A549 (cell line): ENCODE measurements around the gene ARHGEF11. TPM values are rescaled to one million over a fixed set of nuclear protein-coding genes. Genes with fewer than 3 reads are reported as not detected.
A peak's percentile ranks its signal among the peaks of the same experiment; 100 is the strongest.

Source experiments
- ATAC-seq, 2 experiments: fragments of 200-7000 bp in 1 of 2; fragments of >200 bp in 1 of 2; cut with Nextera tagmentation in 1 of 2; cut with Tn5 transposase in 1 of 2; 3 replicates each; pipeline versions ENCODE4 v1.8.0 to v1.9.1; 2018 to 2020; ENCODE audit warnings: mild to moderate bottlenecking in 1 of 2, moderate library complexity in 1 of 2
- CTCF ChIA-PET: fragments of 300-600 bp; sonication (Branson Sonifier 250); formaldehyde crosslinking; extraction: SDS; loops from one replicate; lab custom pipeline; 2021; ENCODE audit warnings: antibody characterized with exemption, inconsistent platforms; lab: Yijun Ruan, JAX
- POLR2A ChIA-PET: fragments of 350-600 bp; formaldehyde crosslinking; extraction: SDS; loops from one replicate; lab custom pipeline; 2021; ENCODE audit warnings: antibody characterized with exemption, inconsistent platforms; lab: Yijun Ruan, JAX
- DNase-seq, 2 experiments: peaks; one replicate each; pipeline versions ENCODE4 v3.0.0 to v3.0.0-alpha.2; 2011 to 2016; ENCODE audit warnings: low read depth in 1 of 2, low spot score in 1 of 2
- FAIRE-seq: peaks from 2 replicates; lab custom pipeline; 2011; peaks lifted over from hg19 to GRCh38; lab: Jason Lieb, UNC
- H3K27ac ChIP-seq, 2 experiments: fragments of >200 bp; sonication (Bioruptor Twin); formaldehyde crosslinking; 3 replicates each; pipeline ENCODE4 v1.5.1; 2016 to 2017
- H3K4me1 ChIP-seq: fragments of >200 bp; sonication (Bioruptor Twin); formaldehyde crosslinking; 3 replicates; pipeline ENCODE4 v1.6.1; 2016
- H3K4me2 ChIP-seq: fragments of >200 bp; sonication (Bioruptor Twin); formaldehyde crosslinking; 3 replicates; pipeline ENCODE4 v1.6.1; 2016
- H3K4me3 ChIP-seq: fragments of >200 bp; sonication (Bioruptor Twin); formaldehyde crosslinking; 3 replicates; pipeline ENCODE4 v1.5.1; 2016
- H3K9me3 ChIP-seq: fragments of >200 bp; sonication (Bioruptor Twin); formaldehyde crosslinking; 3 replicates; pipeline ENCODE4 v1.6.1; 2016
- BCL3 ChIP-seq: fragments of >200 bp; sonication (Bioruptor Twin); formaldehyde crosslinking; IDR thresholded peaks from 3 replicates; pipeline ENCODE4 v1.6.1; 2016
- CEBPB ChIP-seq, 2 experiments: fragments of >200 bp in 1 of 2; sonication (Bioruptor Twin) in 1 of 2; formaldehyde crosslinking in 1 of 2; IDR thresholded peaks; 2 replicates each; pipeline ENCODE4 v1.6.1; 2012 to 2016
- CTCF ChIP-seq: fragments of >200 bp; sonication (Bioruptor Twin); formaldehyde crosslinking; IDR thresholded peaks from 3 replicates; pipeline ENCODE4 v1.5.1; 2016
- E2F6 ChIP-seq: IDR thresholded peaks from 2 replicates; pipeline ENCODE4 v1.6.1; 2012; ENCODE audit warnings: low read depth, borderline replicate concordance
- EHMT2 ChIP-seq: fragments of 200-600 bp; sonication (generic); IDR thresholded peaks from 2 replicates; pipeline ENCODE4 v1.6.1; 2016; ENCODE audit warnings: antibody characterized with exemption, low read depth, mild to moderate bottlenecking, moderate library complexity
- FOSB ChIP-seq: fragments of 250-450 bp; sonication (Bioruptor Pico); IDR thresholded peaks from 2 replicates; pipeline ENCODE4 v1.5.0; 2020; ENCODE audit warnings: mild to moderate bottlenecking, moderate library complexity
- HEYL ChIP-seq: fragments of 250-450 bp; sonication (Bioruptor Pico); IDR thresholded peaks from 2 replicates; pipeline ENCODE4 v1.8.0; 2021; ENCODE audit warnings: mild to moderate bottlenecking, moderate library complexity
- HOXB13 ChIP-seq: fragments of 250-450 bp; sonication (Bioruptor Pico); IDR thresholded peaks from 2 replicates; pipeline ENCODE4 v1.5.0; 2020; ENCODE audit warnings: low read depth, mild to moderate bottlenecking, moderate library complexity
- KDM1A ChIP-seq: fragments of 200-600 bp; sonication (generic); IDR thresholded peaks from 2 replicates; pipeline ENCODE4 v1.6.1; 2016; ENCODE audit warnings: low read depth, mild to moderate bottlenecking
- MAX ChIP-seq: IDR thresholded peaks from 2 replicates; pipeline ENCODE4 v1.6.1; 2012
- MAZ ChIP-seq: fragments of 150-350 bp; IDR thresholded peaks from 2 replicates; pipeline ENCODE4 v1.6.1; 2014; ENCODE audit warnings: antibody characterized with exemption, low read depth, low read length, borderline replicate concordance
- NPAS2 ChIP-seq: fragments of 250-450 bp; sonication (Bioruptor Pico); IDR thresholded peaks from 2 replicates; pipeline ENCODE4 v1.8.0; 2022; ENCODE audit warnings: mild to moderate bottlenecking, moderate library complexity, borderline replicate concordance
- RAD21 ChIP-seq, 2 experiments: fragments of >200 bp in 1 of 2; sonication (Bioruptor Twin) in 1 of 2; formaldehyde crosslinking in 1 of 2; IDR thresholded peaks in 1 of 2; conservative IDR thresholded peaks in 1 of 2; 2 replicates in 1 of 2; 3 replicates in 1 of 2; pipeline ENCODE4 v1.6.1; 2012 to 2018; ENCODE audit warnings: inconsistent platforms in 1 of 2
- RCOR1 ChIP-seq: fragments of 150-350 bp; IDR thresholded peaks from 2 replicates; pipeline ENCODE4 v1.6.1; 2014; ENCODE audit warnings: antibody characterized with exemption, low read length, low read depth
- RFX5 ChIP-seq: fragments of 450-650 bp; IDR thresholded peaks from 2 replicates; pipeline ENCODE4 v1.7.1; 2014; ENCODE audit warnings: antibody characterized with exemption, mild to moderate bottlenecking, moderate library complexity
- SMC3 ChIP-seq: fragments of >200 bp; sonication (Bioruptor Twin); formaldehyde crosslinking; IDR thresholded peaks from 3 replicates; pipeline ENCODE4 v1.6.1; 2018; ENCODE audit warnings: inconsistent platforms
- USF2 ChIP-seq: fragments of 450-650 bp; IDR thresholded peaks from 2 replicates; pipeline ENCODE4 v1.6.1; 2014; ENCODE audit warnings: antibody characterized with exemption
- ZC3H11A ChIP-seq: fragments of 450-650 bp; IDR thresholded peaks from 2 replicates; pipeline ENCODE4 v1.6.1; 2014; ENCODE audit warnings: antibody characterized with exemption, mild to moderate bottlenecking
- ZNF302 ChIP-seq: fragments of 250-450 bp; sonication (Bioruptor Pico); IDR thresholded peaks from 2 replicates; pipeline ENCODE4 v1.9.0; 2021; ENCODE audit warnings: inconsistent platforms, mild to moderate bottlenecking, moderate library complexity
- ZSCAN20 ChIP-seq: fragments of 250-450 bp; sonication (Bioruptor Pico); IDR thresholded peaks from 2 replicates; pipeline ENCODE4 v1.8.0; 2022; ENCODE audit warnings: mild to moderate bottlenecking, moderate library complexity
- WGBS: methylation state at CpG from one replicate; pipeline ENCODE4 v1.1.6; 2017; ENCODE audit errors: missing lambda C conversion rate; 5-methylcytosine and 5-hydroxymethylcytosine counted together
- polyA plus RNA-seq, 4 experiments: library from polyadenylated mRNA; depleted of rRNA in 3 of 4; stranded (reverse); fragments of >200 nt; fragmentation: RNase III in 1 of 4; extraction: RNeasy Plus Mini Kit Qiagen cat#74134 plus additional on column Dnase treatment in 1 of 4; gene quantifications; 2 replicates in 3 of 4; 3 replicates in 1 of 4; pipeline ENCODE4 v1.2.3, GENCODE V29; 2011 to 2017

Gene ARHGEF11
- polyA plus RNA-seq, 2 of the 4 experiments (the other 2 are of a cell fraction) = 15.7 to 17.1 TPM

- Histone ChIP-seq H3K4me2 (no peak overlapping the region), H3K27ac (no peak overlapping the region)
- TF ChIP-seq RAD21 (conservative IDR thresholded peaks at IDR 0.05 in 1 of 2, IDR thresholded peaks at IDR 0.05 in 1 of 2) (0 out of 5 replicates have a peak, but pooled peaks of 1 of the 2 experiments have one; percentile 33), HEYL (CRISPR knock-in tag) (no peak), CTCF (peak; percentile 25; the same call in 1 of the 3 replicates)
- TF ChIP-seq, all 56 proteins: peak for 2
- CTCF ChIA-PET = no interaction called here
- WGBS = 53% methylated on average over 4 of the region's 4 CpGs
- ATAC-seq (peak; percentile 78 to 93), FAIRE-seq (no peak), DNase-seq (peak; percentile 25 to 41)
- no peaks in the 10 kb centered on the region for H3K9me3 ChIP-seq
- no peak overlapping the region for H3K4me3 ChIP-seq
- H3K4me1 ChIP-seq = no peaks in the 10 kb centered on the region
- POLR2A ChIA-PET = no interaction called here
Measured at GRCh38 chr1:156961709-156962108, 83.8 kb downstream of the ARHGEF11 start.

- H3K4me1 ChIP-seq = no peaks in the 10 kb centered on the region
- TF ChIP-seq RAD21 (conservative IDR thresholded peaks at IDR 0.05 in 1 of 2, IDR thresholded peaks at IDR 0.05 in 1 of 2) (no peak), HOXB13 (CRISPR knock-in tag) (no peak), MAX (no peak), ZNF302 (CRISPR knock-in tag) (no peak), E2F6 (no peak), RFX5 (no peak), RCOR1 (no peak), ZC3H11A (no peak), EHMT2 (no peak), NPAS2 (CRISPR knock-in tag) (no peak), KDM1A (no peak), HEYL (CRISPR knock-in tag) (no peak), BCL3 (no peak), MAZ (no peak), CEBPB (IDR thresholded peaks at IDR 0.05) (no peak), FOSB (CRISPR knock-in tag) (no peak), USF2 (no peak), SMC3 (no peak), ZSCAN20 (CRISPR knock-in tag) (no peak)
- FAIRE-seq (no peak), DNase-seq (no peak), ATAC-seq (no peak)
- POLR2A ChIA-PET = no interaction called here
- H3K9me3 ChIP-seq = no peaks in the 10 kb centered on the region
- CTCF ChIA-PET = interaction anchor here (1.3 to 2.8 kb wide), 5 partner anchors 9 to 49 kb away, joined by 3 to 10 read pairs (median 6); no protein-coding TSS in a partner anchor
- H3K27ac ChIP-seq = no peak overlapping the region
- 90% methylated on average over 6 of the region's 6 CpGs for WGBS
- H3K4me2 ChIP-seq = no peak overlapping the region
- H3K4me3 ChIP-seq = no peak overlapping the region
Measured at GRCh38 chr1:156959925-156960324, 85.6 kb downstream of the ARHGEF11 start.
